Frontal cortex (tissue), 4 donors: Measurements from ENCODE around the gene SYT5. TPM values are rescaled to one million over a fixed set of nuclear protein-coding genes. Genes with fewer than 3 reads are reported as not detected.
"Not testable (repeated sequence)": the region's sequence is repeated elsewhere in the genome, so short reads cannot be mapped to it uniquely, and the experiment has no call there.

Source experiments
- DNase-seq, 2 donors: peaks; one replicate each; pipeline ENCODE4 v3.0.0; 2012; ENCODE audit warnings: low spot score in 2 of 2
- FAIRE-seq: peaks from 2 replicates; lab custom pipeline; 2012; peaks lifted over from hg19 to GRCh38; lab: Jason Lieb, UNC
- total RNA-seq: library from RNA; depleted of rRNA; stranded (reverse); fragments of >200 nt; gene quantifications from one replicate; pipeline ENCODE4 v1.2.3, GENCODE V29; 2014
- donor health status: control.
- donor health status: control.
- donor health status: control.

Gene SYT5
- total RNA-seq, 1 donor from 2014 or later: 33.0 TPM

DNA sequence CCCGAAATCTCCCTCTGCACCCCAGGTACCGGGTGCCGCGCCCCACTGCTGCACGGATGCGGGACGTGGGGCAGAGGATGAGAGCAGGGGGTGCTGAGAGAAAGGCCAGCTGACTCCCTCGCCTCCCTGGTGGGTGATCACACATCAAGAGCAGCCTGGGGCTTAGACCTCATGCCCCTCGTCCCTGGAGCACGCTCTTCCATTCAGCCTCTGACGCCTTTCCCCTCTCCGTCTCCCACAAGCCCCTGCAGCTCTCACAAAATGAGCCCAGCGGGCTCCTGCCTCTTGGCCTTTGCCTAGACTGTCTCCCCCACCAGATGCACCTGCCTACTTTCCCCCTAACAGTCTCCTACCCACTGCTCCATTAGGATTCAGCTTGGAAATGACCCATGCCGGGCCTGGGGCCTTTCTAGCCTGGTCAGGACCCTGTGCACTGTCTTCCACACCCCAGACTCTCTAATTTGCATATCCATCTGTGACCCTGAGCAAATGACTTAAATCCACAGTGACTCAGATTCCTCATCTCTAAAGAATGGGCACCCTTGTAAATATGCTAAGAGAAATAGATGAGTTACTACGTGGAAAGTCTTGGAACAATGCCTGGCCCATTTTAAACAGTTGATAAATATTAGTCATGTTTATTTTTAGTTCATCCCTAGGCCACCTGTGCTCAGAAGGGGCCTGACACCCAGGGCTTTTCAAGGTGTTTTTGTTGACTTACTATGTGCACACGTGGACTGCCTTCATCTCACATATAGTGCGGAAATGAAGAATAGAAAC is 29.8 kb upstream of the SYT5 start:
- FAIRE-seq: no peak
- DNase-seq: no peak

DNA sequence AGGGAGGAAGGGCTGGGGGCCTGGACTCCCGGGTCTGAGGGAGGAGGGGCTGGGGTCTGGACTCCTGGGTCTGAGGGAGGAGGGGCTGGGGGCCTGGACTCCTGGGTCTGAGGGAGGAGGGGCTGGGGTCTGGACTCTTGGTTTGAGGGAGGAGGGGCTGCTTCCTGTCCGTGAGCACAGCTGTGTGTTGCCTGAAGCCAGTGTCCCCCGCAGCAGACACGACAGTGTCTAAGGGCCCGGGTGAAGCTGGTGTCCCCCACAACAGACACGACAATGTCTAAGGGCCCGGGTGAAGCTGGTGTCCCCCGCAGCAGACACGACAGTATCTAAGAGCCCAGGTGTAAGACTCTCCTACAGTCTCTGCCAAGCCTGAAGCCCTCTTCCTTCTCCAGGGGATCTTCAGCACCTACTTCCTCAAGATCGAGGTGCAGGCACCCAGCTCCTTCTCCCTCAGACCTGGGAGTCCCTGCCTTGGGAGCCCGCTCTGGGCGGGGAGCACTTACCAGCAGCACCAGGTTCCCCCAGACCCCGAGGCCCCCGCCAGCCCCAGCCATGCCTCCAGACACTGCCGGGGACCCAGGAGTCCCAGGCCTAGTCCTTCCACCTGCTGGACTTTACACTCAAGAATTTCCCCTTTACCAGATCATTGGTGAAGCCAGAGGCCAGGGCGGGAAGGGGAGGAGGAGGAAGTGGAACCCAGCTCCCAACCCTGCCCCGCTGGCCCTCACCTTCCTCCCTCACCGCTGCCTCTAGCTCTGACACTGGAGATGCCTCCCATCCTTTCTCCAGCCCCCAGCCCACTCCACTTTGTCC is 29.0 kb upstream of the SYT5 start, which contains the start of gene PTPRH:
Gene PTPRH (minus strand): TSS at position 622 of the 813 bp plus-strand sequence. CDS start 68 bp downstream, at position 554.
- DNase-seq (no peak), FAIRE-seq (no peak)

GRCh38 chr19:55206664-55207500 is 26.8 kb upstream of the SYT5 start:
- no peak for FAIRE-seq
- peak; percentile 58 to 77 for DNase-seq

DNA sequence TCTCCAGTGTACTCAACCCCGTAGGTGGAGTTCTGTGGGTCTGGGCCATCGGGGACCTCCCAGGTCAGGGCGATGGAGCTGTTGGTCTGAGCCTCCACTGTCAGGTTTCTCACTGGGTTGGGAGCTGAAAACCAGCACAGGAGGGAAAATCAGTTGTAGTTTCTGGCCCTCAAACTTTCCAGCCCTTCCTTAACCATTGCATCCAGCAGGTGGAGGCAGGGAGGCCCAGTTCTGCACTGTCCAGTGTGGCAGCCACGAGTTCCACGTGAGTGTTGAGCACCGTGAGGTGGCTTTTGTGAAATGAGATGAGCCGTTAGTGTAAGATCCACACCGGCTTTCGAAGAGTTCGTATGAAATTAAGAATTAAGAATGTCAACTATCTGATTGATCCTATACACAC is 22.1 kb upstream of the SYT5 start:
- DNase-seq, FAIRE-seq: not testable (repeated sequence)

DNA sequence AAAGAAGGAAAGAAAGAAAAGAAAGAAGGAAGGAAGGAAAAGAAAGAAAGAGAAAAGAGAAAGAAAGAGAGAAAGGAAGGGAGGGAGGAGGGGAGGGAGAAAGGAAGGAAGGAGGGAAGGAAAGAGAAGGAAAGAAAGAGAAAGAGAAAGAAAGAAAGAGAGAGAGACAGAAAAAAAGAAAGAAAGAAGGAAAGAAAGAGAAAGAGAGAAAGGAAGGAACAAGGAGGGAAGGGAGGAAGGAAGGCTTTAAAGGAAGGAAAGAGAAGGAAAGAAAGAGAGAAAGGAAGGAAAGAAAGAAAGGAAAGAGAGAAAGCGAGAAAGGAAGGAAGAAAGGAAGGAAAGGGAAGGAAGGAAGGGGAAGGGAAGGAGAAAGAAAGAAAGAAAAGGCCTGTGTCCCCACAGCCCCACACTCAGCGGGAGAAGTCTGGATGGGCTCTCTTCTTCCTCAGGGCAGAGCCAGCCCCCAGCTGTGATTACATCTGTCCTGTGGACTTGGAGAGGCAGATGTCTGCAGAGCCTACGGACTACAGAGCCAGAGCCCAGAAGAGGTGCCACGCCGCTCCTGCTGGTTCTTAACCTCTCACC is 19.6 kb upstream of the SYT5 start:
- no peak for FAIRE-seq
- DNase-seq: no peak

- FAIRE-seq: no peak
These were observed 18.6 kb upstream of the SYT5 start for GRCh38 chr19:55198651-55199050.

DNA sequence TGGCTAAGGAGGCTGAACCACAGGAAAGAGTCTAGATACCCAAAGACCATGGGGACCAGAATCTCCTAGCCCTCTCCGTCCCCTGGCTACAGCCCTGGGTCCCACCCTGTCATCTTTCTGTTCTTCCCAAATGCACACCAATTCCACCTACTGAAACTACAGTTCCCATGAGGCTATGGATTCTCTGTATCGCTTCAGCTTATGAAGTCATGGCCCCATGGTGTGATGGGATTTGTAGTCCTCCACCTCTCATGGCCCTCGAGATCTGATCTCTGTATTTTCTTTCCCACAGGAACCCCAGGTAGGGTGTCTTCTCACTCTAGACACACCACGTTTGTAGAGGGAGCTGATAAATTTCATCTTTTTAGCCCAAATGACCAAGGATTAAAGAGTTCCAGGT is 17.4 kb upstream of the SYT5 start:
- FAIRE-seq (no peak), DNase-seq (no peak)

More at GRCh38 chr19:55198651-55199050, 18.6 kb upstream of the SYT5 start:
- no peak for DNase-seq

DNA sequence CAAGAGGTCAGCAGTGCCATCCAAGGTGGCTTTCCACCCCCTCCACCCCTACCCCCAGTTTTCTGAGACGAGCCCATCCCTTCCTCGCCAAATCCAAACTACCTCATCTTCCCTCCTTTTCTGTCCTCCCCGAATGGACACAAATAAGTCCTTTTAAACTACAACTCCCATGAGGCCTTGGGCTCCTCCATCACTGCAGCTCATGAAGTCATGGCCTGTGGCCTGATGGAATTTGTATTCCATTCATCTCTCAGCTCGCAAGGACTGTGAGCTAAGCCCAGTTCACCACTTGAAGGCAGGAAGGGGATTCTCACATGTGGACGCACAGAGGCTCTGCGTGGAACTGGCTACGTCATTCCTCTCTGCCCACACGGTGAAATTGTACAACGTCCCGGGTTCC is 16.7 kb upstream of the SYT5 start:
- no peak for FAIRE-seq

DNA sequence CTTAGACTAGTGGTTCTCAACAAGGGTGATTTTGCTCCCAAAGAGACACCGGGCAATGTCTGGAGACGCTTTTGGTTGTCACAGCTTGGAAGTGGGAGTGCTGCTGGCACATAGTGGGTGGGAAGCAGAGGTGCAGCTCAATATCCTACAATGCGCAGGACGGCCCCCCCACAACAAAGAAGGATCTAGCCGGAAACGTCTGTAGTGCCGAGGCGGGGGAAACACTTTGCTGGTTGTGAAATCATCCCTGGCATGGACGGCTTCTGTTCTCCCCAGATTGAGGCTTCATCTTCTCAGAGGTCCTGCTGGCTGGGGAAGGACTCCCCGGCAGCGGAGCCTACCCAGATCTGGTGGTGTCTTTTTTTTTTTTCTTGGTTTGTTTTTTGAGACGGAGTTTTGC is 13.4 kb upstream of the SYT5 start:
- DNase-seq (no peak), FAIRE-seq (no peak)

More for the DNA sequence above, 16.7 kb upstream of the SYT5 start:
- DNase-seq: no peak

DNA sequence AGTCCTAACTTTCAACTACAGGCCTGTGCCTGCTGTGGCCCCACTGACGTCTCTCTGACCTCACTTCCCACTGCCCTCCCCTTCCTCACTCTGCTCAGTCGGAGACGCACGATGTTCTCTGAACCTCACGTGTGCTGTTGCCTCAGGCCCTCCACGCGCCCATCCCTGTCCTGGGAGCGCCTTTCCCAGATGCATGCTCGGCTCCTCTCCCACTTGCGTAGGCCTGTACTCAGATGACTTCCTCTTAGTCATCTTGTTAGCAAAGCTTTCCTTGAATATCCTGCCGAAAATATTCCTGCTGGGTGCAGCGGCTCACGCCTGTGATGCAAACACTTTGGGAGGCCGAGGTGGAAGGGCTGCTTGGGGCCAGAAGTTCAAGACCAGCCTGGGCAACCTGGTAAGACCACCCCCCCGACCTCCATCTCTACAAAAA is 9.3 kb upstream of the SYT5 start:
- DNase-seq (peak in 1 of 2 donors; percentile 51), FAIRE-seq (no peak)

- DNase-seq (no peak), FAIRE-seq (no peak)
These were observed 8.5 kb upstream of the SYT5 start for GRCh38 chr19:55188625-55189024.

DNA sequence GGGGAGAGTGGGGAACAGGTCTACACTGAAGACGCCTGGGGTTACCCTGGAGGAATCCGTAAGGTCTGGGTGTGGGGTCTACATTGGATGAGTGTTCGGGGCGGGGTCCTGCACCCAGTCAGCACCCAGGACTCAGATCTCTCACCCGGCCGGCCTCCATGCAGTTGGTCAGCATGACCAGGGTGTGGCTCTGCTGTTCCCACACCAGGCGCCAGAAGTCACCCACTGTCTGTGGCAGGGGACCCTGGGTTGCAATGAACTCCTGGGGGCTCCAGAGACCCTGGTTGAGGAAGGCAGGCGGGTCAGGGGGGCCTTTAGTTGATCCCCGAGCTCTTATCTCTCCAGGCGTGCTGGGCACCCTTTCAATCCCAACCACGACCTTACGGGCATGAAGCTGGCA is 6.0 kb upstream of the SYT5 start:
- FAIRE-seq (no peak), DNase-seq (no peak)

GRCh38 chr19:55181740-55182139 is 1.7 kb upstream of the SYT5 start:
- DNase-seq (no peak), FAIRE-seq (no peak)

DNA sequence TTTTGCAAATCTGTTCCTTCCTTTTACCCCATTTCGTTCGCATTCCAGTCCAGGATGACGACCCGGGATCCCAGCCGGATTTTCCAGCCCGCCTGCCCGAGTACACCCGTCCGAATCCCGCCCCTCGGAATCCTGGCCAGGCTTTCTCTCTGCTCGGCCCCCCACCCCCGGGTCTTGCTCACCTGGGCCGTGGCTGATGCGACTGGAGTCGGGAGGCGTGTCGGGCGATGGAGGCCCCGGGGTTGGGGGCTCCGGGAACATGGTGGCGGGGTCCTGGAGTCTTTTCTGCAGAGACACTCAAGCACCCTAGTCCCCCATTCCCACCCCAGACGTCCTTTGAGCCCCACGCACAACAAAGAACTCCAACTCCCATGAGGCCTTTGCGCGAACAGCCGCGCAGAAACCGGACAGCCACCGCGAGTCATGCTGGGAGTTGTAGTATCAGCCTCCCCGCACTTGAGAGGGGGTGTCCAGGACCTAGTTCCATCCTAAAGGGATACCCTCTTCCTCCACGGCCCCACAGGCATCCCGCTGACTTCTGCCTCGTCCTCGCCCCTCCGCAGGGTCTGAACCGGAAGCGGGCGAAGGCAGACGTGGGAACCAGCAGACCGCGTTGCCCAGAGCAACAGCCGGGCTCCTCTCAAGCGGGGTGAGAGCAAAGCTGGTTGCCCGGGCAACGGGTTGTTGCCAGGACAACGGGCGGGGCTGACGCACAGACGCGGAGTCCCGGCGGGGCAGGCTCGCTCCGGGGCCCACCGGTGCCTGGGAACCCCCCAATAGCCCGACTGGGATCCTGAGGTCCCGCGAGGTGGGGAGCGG is 1.1 kb downstream of the SYT5 start:
- DNase-seq (peak; percentile 89 to 91), FAIRE-seq (no peak)

GRCh38 chr19:55176076-55176475 is 4.0 kb downstream of the SYT5 start:
- no peak for DNase-seq
- no peak for FAIRE-seq

GRCh38 chr19:55175117-55175867 is 4.8 kb downstream of the SYT5 start:
- peak in 1 of 2 donors; percentile 42 for DNase-seq
- no peak for FAIRE-seq

GRCh38 chr19:55174425-55175116 is 5.5 kb downstream of the SYT5 start:
- FAIRE-seq (no peak), DNase-seq (no peak)
